Measurements from ENCODE around the gene GCNA. TPM values are rescaled to one million over a fixed set of nuclear protein-coding genes. Genes with fewer than 3 reads are reported as not detected.
"Not testable (repeated sequence)": the region's sequence is repeated elsewhere in the genome, so short reads cannot be mapped to it uniquely, and the experiment has no call there.

Gene GCNA
- polyA plus RNA-seq, 1 of the 3 experiments (the other 2 are of a cell fraction), result 1.8 TPM

GRCh38 chrX:71558920-71559319 is 19.3 kb upstream of the GCNA start (continued):
- no peak for TF ChIP-seq ZBTB33 (IDR thresholded peaks at IDR 0.05; ENCODE audit: borderline replicate concordance, low read depth)

GRCh38 chrX:71559773-71560172 is 18.5 kb upstream of the GCNA start:
- H3K9me2 ChIP-seq; H3K4me2 ChIP-seq; H2AFZ ChIP-seq (ENCODE audit: low read depth); H3F3A ChIP-seq (replicated peaks; ENCODE audit: insufficient read depth); H4K20me1 ChIP-seq (ENCODE audit: insufficient read depth); H3K4me3 ChIP-seq (ENCODE audit: low read depth in 2 of 2, low read length in 1 of 2); H3K27me3 ChIP-seq (ENCODE audit: insufficient read depth); H3K9me3 ChIP-seq; H3K9ac ChIP-seq; DNase-seq; POLR2A ChIA-PET; H3K27ac ChIP-seq (ENCODE audit: low read depth in 2 of 2, low read length in 1 of 2); CTCF ChIA-PET; H3K4me1 ChIP-seq (ENCODE audit: control insufficient read depth in 1 of 2, insufficient read depth in 2 of 2, low read depth in 1 of 2, low read length in 1 of 2): not testable (repeated sequence)
- 42% methylated on average over 6 of the region's 6 CpGs for WGBS (ENCODE audit: low lambda C conversion rate)
- peaks cover 50 to 60% of the 10 kb centered on the region in 2 experiments for H3K36me3 ChIP-seq (replicated peaks in 1 of 2; ENCODE audit: control insufficient read depth in 1 of 2, insufficient read depth in 2 of 2, low read length in 1 of 2)
- H3K79me2 ChIP-seq (ENCODE audit: insufficient read depth), result peaks cover 22% of the 10 kb centered on the region

GRCh38 chrX:71563921-71564320 is 14.3 kb upstream of the GCNA start:
- Histone ChIP-seq H3K27ac (ENCODE audit: low read depth in 2 of 2, low read length in 1 of 2) (no peak overlapping the region), H3K4me3 (ENCODE audit: low read depth in 2 of 2, low read length in 1 of 2) (no peak overlapping the region), H4K20me1 (ENCODE audit: insufficient read depth) (peaks cover 4% of the 10 kb centered on the region; the same call in 1 of the 2 replicates), H3F3A (replicated peaks; ENCODE audit: insufficient read depth) (no peaks in the 10 kb centered on the region), H3K4me2 (no peak overlapping the region), H2AFZ (ENCODE audit: low read depth) (no peak overlapping the region), H3K9ac (no peak overlapping the region), H3K4me1 (ENCODE audit: control insufficient read depth in 1 of 2, insufficient read depth in 2 of 2, low read depth in 1 of 2, low read length in 1 of 2) (no peaks in the 10 kb centered on the region), H3K9me3 (no peaks in the 10 kb centered on the region), H3K9me2 (no peaks in the 10 kb centered on the region), H3K36me3 (replicated peaks in 1 of 2; ENCODE audit: control insufficient read depth in 1 of 2, insufficient read depth in 2 of 2, low read length in 1 of 2) (peaks cover 49 to 53% of the 10 kb centered on the region in 2 experiments), H3K79me2 (ENCODE audit: insufficient read depth) (peaks cover 10% of the 10 kb centered on the region), H3K27me3 (ENCODE audit: insufficient read depth) (peaks cover 4% of the 10 kb centered on the region; the same call in 1 of the 2 replicates)
- no peak for TF ChIP-seq PBX3 (IDR thresholded peaks at IDR 0.05)
- no peak for TF ChIP-seq MAX (IDR thresholded peaks at IDR 0.05; ENCODE audit: low read depth)
- no peak; the same call in 1 of the 2 replicates for TF ChIP-seq CTCF (IDR thresholded peaks at IDR 0.05)
- TF ChIP-seq FOSL2 (IDR thresholded peaks at IDR 0.05; ENCODE audit: borderline replicate concordance, low read depth), result no peak
- TF ChIP-seq NRF1 (IDR thresholded peaks at IDR 0.05; ENCODE audit: low read depth, low read length), result no peak
- TF ChIP-seq SMC3 (IDR thresholded peaks at IDR 0.05; ENCODE audit: low read depth, low read length), result no peak
- no peak for TF ChIP-seq TEAD4 (IDR thresholded peaks at IDR 0.05; ENCODE audit: borderline replicate concordance, insufficient read depth)
- no peak for TF ChIP-seq RAD21 (IDR thresholded peaks at IDR 0.05; ENCODE audit: low read length)
- no peak for TF ChIP-seq GABPA (IDR thresholded peaks at IDR 0.05; ENCODE audit: low read depth)
- no peak for TF ChIP-seq TCF12 (IDR thresholded peaks at IDR 0.05)
- ChIA-PET POLR2A (no interaction called here), CTCF (interaction anchor here (1.1 kb wide), 1 partner anchor 9 kb away, joined by 5 read pairs; no protein-coding TSS in a partner anchor)
- DNase-seq, result no peak
- 54% methylated on average over 1 of the region's 1 CpG for WGBS (ENCODE audit: low lambda C conversion rate)
